Body of pancreas (tissue), 4 donors: ENCODE data around the gene TINCR.

Source experiments
- POLR2A ChIP-seq, 3 donors: fragments of 450-650 bp; IDR thresholded peaks; one replicate each; pipeline ENCODE4 v1.6.1; 2016; ENCODE audit warnings: antibody characterized with exemption in 3 of 3, mild to moderate bottlenecking in 2 of 3
- TF ChIP-seq, protein P1 (sequence below), 7 experiments: fragments of 450-650 bp in 4 of 7; fragments of 200-600 bp in 3 of 7; sonication (generic) in 3 of 7; IDR thresholded peaks; one replicate each; pipeline ENCODE4 v1.5.1; 2016 to 2019; ENCODE audit warnings: antibody characterized with exemption in 7 of 7

DNA sequence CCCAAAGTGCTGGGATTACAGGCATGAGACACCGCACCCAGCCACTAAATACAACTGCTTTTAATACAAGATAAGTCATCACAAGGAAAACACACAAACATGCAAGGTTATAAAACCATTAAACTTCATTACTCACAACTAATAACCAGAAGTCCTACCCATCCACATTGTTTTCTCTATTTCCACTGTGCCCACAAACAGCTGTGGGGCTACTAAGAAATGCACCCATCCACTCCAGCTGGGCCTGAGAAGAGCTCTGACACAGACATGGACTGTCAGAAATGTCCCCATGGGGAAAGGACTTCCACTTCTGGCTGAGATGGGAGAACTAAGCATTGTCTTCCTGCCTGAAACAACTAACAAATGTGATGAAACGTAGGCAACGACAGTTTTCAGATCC lies 37.6 kb upstream of the TINCR start:
- TF ChIP-seq, protein P1, sequence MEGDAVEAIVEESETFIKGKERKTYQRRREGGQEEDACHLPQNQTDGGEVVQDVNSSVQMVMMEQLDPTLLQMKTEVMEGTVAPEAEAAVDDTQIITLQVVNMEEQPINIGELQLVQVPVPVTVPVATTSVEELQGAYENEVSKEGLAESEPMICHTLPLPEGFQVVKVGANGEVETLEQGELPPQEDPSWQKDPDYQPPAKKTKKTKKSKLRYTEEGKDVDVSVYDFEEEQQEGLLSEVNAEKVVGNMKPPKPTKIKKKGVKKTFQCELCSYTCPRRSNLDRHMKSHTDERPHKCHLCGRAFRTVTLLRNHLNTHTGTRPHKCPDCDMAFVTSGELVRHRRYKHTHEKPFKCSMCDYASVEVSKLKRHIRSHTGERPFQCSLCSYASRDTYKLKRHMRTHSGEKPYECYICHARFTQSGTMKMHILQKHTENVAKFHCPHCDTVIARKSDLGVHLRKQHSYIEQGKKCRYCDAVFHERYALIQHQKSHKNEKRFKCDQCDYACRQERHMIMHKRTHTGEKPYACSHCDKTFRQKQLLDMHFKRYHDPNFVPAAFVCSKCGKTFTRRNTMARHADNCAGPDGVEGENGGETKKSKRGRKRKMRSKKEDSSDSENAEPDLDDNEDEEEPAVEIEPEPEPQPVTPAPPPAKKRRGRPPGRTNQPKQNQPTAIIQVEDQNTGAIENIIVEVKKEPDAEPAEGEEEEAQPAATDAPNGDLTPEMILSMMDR (IDR thresholded peaks at IDR 0.05), result no peak
- TF ChIP-seq POLR2A (IDR thresholded peaks at IDR 0.05), result no peak
